CD4-positive, alpha-beta T cell treated with Interleukin-21 for 1 hour (primary cell): ENCODE measurements around the gene DCAF6.
"Not testable (repeated sequence)": the region's sequence is repeated elsewhere in the genome, so short reads cannot be mapped to it uniquely, and the experiment has no call there.

Experiments used
- DNase-seq: peaks from one replicate; pipeline ENCODE4 v3.0.0-alpha.2; 2020

The DCAF6 gene

GRCh38 chr1:167924543-167925231 lies 11.8 kb upstream of the DCAF6 start:
- DNase-seq = no peak

- DNase-seq = no peak
These were observed 9.9 kb upstream of the DCAF6 start for GRCh38 chr1:167926486-167926997.

- DNase-seq = no peak
These were observed 9.3 kb upstream of the DCAF6 start for GRCh38 chr1:167927046-167927754.

- DNase-seq = no peak
These were observed 8.0 kb upstream of the DCAF6 start for GRCh38 chr1:167928457-167928852.

GRCh38 chr1:167928919-167929318 lies 7.6 kb upstream of the DCAF6 start:
- DNase-seq = not testable (repeated sequence)

- no peak for DNase-seq
These were observed 6.8 kb upstream of the DCAF6 start for GRCh38 chr1:167929725-167930124.

GRCh38 chr1:167933788-167934187 lies 2.7 kb upstream of the DCAF6 start:
- no peak for DNase-seq

GRCh38 chr1:167934426-167935215 lies 1.9 kb upstream of the DCAF6 start:
- no peak for DNase-seq

- DNase-seq = peak; percentile 46
These were observed 1.0 kb upstream of the DCAF6 start for GRCh38 chr1:167935216-167936067.

GRCh38 chr1:167936930-167937708 lies 636 bp downstream of the DCAF6 start, which contains the start of gene MPC2:
Gene MPC2 (minus strand): TSS chr1:167937072. CDS start chr1:167935841, 1,231 bp downstream.
- DNase-seq = peak; percentile 70

GRCh38 chr1:167937709-167938010 lies 1.2 kb downstream of the DCAF6 start:
- no peak for DNase-seq

GRCh38 chr1:167938080-167938636 lies 1.7 kb downstream of the DCAF6 start:
- no peak for DNase-seq

- DNase-seq = no peak
These were observed 3.8 kb downstream of the DCAF6 start for GRCh38 chr1:167940264-167940663.

- DNase-seq = no peak
These were observed 7.1 kb downstream of the DCAF6 start for GRCh38 chr1:167943541-167943940.

- DNase-seq = no peak
These were observed 11.2 kb downstream of the DCAF6 start for GRCh38 chr1:167947733-167948132.

GRCh38 chr1:167949785-167950184 lies 13.3 kb downstream of the DCAF6 start:
- DNase-seq = no peak

- DNase-seq = no peak
These were observed 14.1 kb downstream of the DCAF6 start for GRCh38 chr1:167950569-167950968.

- DNase-seq = no peak
These were observed 19.4 kb downstream of the DCAF6 start for GRCh38 chr1:167955915-167956314.

GRCh38 chr1:167957710-167958109 lies 21.2 kb downstream of the DCAF6 start:
- no peak for DNase-seq

- no peak for DNase-seq
These were observed 28.2 kb downstream of the DCAF6 start for GRCh38 chr1:167964646-167965045.

- DNase-seq = no peak
These were observed 29.6 kb downstream of the DCAF6 start for GRCh38 chr1:167966050-167966449.
